Fibroblast of skin of back (primary cell): ENCODE measurements around the gene GKN2.
"Not testable (repeated sequence)": the region's sequence is repeated elsewhere in the genome, so short reads cannot be mapped to it uniquely, and the experiment has no call there.

Source experiments
- DNase-seq: peaks from one replicate; pipeline ENCODE4 v3.0.0-alpha.2; 2013

The GKN2 gene

GRCh38 chr2:68959001-68959400, 6.3 kb upstream of the GKN2 start:
- DNase-seq = no peak

DNA sequence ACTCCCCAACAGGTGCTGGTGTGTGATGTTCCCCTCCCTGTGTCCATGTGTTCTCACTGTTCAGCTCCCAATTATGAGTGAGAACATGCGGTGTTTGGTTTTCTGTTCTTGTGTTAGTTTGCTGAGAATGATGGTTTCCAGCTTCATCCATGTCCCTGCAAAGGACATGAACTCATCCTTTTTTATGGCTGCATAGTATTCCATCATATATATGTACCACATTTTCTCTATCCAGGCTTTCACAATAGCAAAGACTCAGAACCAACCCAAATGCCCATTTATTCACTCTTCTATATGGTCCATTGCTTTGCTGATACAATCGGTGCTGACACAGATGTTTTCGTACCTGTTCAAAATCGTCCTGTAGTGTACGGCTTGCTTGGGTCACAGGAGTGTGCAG, 2.7 kb upstream of the GKN2 start:
- DNase-seq = not testable (repeated sequence)

DNA sequence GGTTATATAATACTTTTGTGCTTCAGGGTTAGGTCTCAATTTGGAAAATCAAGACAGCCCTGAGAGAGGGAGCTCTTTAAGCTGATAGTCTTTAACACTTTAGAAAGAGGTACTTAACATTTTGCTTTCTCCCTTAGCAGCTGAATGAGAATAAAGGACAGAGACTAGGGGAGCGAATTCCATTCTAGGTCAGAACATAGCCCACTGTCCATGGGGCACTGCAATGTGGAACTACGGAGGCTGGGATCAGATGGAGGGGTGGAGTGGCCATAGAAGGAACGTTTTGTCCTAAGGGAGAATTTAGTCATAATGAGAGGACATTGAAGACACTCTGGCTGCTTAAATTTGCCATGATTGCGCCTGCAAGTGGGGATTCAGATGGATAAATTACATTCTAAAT, 794 bp downstream of the GKN2 start:
- DNase-seq = no peak

DNA sequence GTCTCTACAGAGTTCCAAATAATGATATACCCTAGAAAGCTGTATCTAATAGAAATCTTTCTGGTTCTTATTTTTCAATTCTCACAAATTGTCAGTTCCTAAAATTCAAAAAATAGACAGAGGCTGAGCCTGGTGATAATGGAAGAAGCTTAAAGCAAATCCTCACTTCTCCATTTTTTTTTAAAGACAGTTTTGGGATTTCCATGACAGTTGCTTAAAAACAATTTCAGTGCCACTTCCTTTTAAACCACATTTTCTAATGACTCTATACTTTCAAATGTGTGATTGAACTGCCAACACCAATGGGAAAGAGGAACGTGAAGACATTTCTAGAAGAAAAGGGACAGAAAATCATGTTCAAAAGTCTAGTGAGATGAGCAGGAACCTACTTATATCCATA, 4.0 kb downstream of the GKN2 start:
- DNase-seq = no peak

GRCh38 chr2:68946117-68946516, 6.6 kb downstream of the GKN2 start:
- no peak for DNase-seq

DNA sequence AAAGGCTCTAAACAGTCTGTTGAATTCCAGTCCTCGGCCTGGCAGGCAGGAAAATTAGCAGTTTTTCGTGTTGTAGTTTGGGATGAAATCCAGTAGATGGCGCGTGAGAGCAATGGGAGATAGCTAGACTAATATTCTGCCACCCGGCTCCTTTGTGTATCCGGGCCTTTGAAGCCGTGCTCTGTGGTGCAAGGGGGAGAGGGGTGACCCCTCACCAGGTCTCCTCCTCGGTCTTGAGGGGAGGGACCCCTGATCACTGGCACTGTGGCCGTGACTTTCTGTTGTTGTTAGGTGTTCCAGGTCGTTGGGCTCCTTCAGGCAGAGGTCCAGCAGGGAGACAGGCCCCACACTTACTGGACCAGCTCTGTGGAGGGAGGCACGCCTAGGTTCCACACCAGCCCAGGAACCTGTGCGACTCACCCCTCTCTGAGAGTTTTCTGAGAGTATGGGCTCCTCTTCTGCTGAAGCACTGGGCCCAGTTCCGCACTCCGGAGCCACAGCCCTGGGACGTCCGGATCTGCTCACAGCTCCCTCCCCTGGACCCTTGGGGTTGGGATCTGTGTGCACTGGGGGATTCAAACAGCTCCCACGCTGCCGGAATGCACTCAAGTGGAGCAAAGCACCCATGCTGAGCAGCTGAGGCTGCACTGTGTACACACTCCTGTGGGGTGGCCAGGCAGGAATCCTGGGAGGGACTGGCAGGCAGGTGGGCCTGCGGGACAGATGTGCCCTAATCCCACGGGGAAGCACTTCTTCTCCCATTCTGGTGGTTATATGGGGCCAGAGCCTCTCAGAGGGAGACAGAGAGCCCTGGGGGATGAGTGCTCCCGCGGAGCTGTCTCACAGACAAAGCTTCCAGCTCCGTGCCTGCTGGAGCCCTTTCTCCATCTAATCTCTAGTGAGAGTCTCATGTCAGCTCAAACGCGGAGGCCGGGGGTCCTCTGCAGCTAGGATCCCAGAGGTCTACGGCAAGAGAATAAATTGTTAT, 8.8 kb downstream of the GKN2 start:
- peak; percentile 68 for DNase-seq

DNA sequence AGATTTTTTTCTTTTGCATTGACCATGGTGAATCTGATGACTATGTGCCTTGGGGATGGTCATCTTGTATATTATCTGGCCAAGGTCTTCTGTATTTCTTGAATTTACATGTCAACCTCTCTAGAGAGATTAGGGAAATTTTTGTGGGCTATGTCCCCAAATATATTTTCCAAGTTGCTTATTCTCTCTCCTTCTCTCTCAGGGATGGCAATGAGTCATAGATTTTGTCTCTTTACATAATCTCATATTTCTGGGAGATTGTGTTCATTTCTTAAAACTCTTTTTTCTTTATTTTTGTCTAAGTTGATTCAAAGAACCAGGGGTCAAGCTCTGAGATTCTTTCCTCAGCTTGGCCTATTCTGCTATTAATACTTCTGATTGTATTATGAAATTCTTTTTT, 9.9 kb downstream of the GKN2 start:
- no peak for DNase-seq

- no peak for DNase-seq
Measured at GRCh38 chr2:68940369-68940768, 12.3 kb downstream of the GKN2 start.

DNA sequence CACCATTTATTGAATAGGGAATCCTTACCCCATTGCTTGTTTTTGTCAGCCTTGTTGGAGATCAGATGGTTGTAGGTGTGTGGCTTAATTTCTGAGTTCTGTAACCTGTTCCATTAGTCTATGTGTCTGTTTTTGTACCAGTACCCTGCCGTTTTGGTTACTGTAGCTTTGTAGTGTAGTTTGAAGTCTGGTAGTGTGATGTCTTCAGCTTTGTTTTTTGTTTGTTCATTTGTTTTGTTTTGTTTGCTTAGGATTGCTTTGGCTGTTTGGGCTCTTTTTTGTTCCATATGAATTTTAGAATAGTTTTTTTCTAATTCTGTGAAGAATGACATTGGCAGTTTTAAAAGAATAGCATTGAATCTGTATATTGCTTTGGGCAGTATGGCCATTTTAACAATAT, 12.7 kb downstream of the GKN2 start:
- DNase-seq = no peak

DNA sequence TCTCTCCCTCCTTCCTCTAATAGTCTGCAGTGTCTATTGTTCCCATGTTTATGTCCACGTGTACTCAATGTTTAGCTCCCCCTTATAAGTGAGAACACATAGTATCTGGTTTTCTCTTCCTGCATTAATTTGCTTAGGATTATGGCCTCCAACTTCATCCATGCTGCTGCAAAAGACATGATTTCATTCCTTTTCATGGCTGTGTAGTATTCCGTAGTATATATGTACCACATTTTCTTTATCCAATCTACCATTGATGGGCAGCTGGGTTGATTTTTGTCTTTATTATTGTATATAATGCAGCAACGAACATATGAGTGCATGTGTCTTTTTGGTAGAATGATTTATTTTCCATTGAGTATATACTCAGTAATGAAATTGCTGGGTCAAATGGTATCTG, 13.8 kb downstream of the GKN2 start:
- DNase-seq = no peak

GRCh38 chr2:68937346-68938055, 15.2 kb downstream of the GKN2 start:
- DNase-seq = peak; percentile 36

GRCh38 chr2:68936889-68937288, 15.8 kb downstream of the GKN2 start:
- no peak for DNase-seq

GRCh38 chr2:68936427-68936826, 16.3 kb downstream of the GKN2 start:
- DNase-seq = peak; percentile 80

DNA sequence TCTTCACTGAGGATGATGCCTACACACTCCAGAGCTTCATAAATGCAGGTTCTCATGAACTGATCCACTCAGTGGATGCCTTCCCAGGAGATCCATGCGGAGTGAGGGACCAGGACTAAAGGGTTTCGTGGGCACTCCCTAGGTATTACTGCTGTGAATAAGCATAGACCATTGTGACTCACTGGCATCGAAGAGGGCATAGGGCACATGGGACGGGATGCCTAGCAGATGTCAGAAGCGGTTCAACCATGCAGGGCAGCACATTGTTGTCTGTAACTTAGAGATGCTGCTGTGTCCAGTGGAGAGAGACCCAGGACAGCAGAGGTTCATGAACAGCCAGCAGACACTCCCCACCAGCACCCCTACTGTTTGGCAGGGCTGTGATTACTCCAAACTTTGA, 17.2 kb downstream of the GKN2 start:
- no peak for DNase-seq

DNA sequence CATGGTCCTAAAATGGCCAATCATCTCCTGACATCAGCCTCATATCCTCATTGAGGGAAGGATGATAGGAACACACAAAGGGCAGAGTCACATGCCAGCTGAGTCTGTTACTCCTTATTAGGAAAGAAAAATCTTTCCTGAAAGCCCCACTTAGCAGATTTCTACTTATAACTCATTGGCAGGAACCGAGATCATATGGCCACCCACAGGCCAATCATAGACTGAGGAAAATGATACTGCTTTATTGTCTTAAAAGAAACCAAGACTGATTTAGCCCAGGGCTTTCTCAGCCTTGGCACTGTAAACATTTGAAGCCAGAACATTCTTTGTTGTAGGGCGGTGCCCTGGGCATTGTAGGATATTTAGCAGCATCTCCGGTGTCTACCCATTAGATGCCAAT, 18.7 kb downstream of the GKN2 start:
- no peak for DNase-seq

DNA sequence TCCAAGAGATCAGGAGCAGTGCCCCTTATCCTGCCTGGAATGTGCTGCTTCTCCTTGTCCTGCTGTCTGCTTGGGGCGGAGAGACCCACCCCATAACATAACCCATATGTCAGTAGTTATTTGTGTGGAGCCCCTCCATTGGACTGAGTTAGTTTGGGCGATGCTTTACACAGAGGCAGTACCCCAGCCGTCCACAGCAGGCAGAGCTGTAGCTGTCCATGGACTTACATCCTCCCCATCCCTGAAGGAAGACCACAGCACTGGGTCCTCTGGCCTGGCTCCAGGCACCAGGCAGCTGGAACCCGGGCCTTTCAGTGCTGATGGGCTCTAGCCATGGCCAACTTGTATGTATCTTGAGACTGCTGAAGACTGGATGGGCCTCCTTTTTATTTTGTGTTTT, 20.3 kb downstream of the GKN2 start:
- DNase-seq = no peak

- DNase-seq = peak; percentile 63
Measured at GRCh38 chr2:68931799-68932198, 20.9 kb downstream of the GKN2 start.

DNA sequence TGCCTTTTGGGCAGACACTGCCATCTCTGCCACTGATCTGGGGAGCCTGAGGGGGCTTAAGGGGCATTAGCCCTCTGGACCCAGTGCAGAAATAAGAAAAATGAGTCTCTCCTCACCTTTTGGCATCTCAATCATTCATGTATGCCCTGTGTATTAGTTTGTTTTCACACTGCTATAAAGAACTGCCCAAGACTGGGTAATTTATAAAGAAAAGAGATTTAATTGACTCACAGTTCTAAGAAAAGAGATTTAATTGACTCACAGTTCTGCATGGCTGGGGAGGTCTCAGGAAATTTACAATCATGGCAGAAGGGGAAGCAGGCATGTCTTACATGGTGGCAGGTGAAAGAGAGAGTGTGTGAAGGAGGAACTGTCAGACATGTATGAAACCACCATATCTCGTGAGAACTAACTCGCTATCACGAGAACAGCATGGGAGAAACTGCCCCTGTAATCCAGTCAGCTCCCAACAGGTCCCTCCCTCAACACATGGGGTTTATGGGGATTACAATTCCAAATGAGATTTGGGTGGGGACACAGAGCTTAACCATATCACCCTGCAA, 21.5 kb downstream of the GKN2 start:
- DNase-seq = no peak

GRCh38 chr2:68926796-68927195, 25.9 kb downstream of the GKN2 start:
- no peak for DNase-seq

DNA sequence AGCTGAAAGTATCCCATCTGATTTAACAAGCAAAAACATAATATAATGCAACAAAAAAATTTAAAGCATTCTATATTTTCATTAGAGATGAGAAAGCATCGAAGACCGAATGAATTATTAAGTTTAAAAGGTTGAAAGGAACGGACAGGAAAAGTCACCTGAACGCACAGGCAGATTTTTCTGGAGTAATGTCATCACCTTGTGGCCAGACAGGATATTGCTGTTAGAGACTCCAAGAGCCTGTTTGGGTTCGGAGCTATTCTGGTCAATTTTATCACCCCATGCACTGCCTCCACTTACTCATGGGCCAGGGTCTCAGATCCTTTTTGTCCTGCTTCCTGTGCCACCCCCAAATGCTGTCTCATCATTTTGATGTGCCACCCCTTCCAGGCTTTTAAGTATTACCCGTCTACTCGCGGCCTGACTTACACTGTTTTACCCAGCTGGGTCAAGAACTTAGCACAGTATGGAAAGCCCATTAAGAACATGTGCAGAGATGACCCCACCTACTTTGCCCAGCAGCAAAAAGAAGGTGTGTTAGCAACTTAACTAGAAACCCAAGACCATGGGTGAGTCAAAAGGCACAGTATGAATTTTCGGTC, 27.3 kb downstream of the GKN2 start:
- peak; percentile 46 for DNase-seq

GRCh38 chr2:68921646-68922045, 31.0 kb downstream of the GKN2 start:
- peak; percentile 59 for DNase-seq

- no peak for DNase-seq
Measured at GRCh38 chr2:68920481-68921170, 32.1 kb downstream of the GKN2 start.

GRCh38 chr2:68918497-68918896, 34.2 kb downstream of the GKN2 start:
- no peak for DNase-seq
